Myocyte (in vitro differentiated cells): ENCODE measurements around the gene ZNF275. TPM values are rescaled to one million over a fixed set of nuclear protein-coding genes. Genes with fewer than 3 reads are reported as not detected.
"Not testable (repeated sequence)": the region's sequence is repeated elsewhere in the genome, so short reads cannot be mapped to it uniquely, and the experiment has no call there.

ENCODE experiments used
- DNase-seq: peaks from one replicate; pipeline ENCODE4 v3.0.0-alpha.2; 2012; ENCODE audit warnings: low read depth
- polyA plus RNA-seq: library from polyadenylated mRNA; unstranded; fragments of >200 nt; gene quantifications from one replicate; pipeline ENCODE4 v1.2.1, GENCODE V29; 2012; ENCODE audit warnings: missing spikeins
- total RNA-seq: library from RNA; depleted of rRNA; stranded (reverse); fragments of >200 nt; gene quantifications from 2 replicates; pipeline ENCODE4 v1.2.3, GENCODE V29; 2014

Gene ZNF275
- 8.4 and 9.7 TPM in 2 replicates for total RNA-seq
- 7.2 TPM for polyA plus RNA-seq

- peak; percentile 73 for DNase-seq
Observed at GRCh38 chrX:153333821-153334653, at the start of gene ZNF275. ZNF275 (plus strand) TSS chrX:153334153; CDS start chrX:153336680, 2,527 bp downstream.

- not testable (repeated sequence) for DNase-seq
Observed at GRCh38 chrX:153285678-153286077, 48.3 kb upstream of the ZNF275 start.

GRCh38 chrX:153288807-153289206, 45.1 kb upstream of the ZNF275 start:
- DNase-seq, result not testable (repeated sequence)

- not testable (repeated sequence) for DNase-seq
Observed at GRCh38 chrX:153293485-153294071, 40.4 kb upstream of the ZNF275 start.

- no peak for DNase-seq
Observed at GRCh38 chrX:153297376-153297775, 36.6 kb upstream of the ZNF275 start.

- DNase-seq, result no peak
Observed at GRCh38 chrX:153299855-153300254, 34.1 kb upstream of the ZNF275 start.

GRCh38 chrX:153301746-153302145, 32.2 kb upstream of the ZNF275 start:
- no peak for DNase-seq

GRCh38 chrX:153302796-153303195, 31.2 kb upstream of the ZNF275 start:
- no peak for DNase-seq

- DNase-seq, result no peak
Observed at GRCh38 chrX:153303276-153304262, 30.4 kb upstream of the ZNF275 start.

- no peak for DNase-seq
Observed at GRCh38 chrX:153304988-153305736, 28.8 kb upstream of the ZNF275 start.

- no peak for DNase-seq
Observed at GRCh38 chrX:153305972-153306371, 28.0 kb upstream of the ZNF275 start.

GRCh38 chrX:153306527-153307115, 27.3 kb upstream of the ZNF275 start:
- no peak for DNase-seq

- peak; percentile 43 for DNase-seq
Observed at GRCh38 chrX:153307276-153308178, 26.4 kb upstream of the ZNF275 start.

GRCh38 chrX:153310901-153311300, 23.1 kb upstream of the ZNF275 start:
- no peak for DNase-seq

- DNase-seq, result no peak
Observed at GRCh38 chrX:153312041-153312440, 21.9 kb upstream of the ZNF275 start.

GRCh38 chrX:153312842-153313241, 21.1 kb upstream of the ZNF275 start:
- DNase-seq, result no peak

GRCh38 chrX:153317306-153317705, 16.6 kb upstream of the ZNF275 start:
- DNase-seq, result no peak

- no peak for DNase-seq
Observed at GRCh38 chrX:153317996-153318722, 15.8 kb upstream of the ZNF275 start.

- DNase-seq, result no peak
Observed at GRCh38 chrX:153318811-153319210, 15.1 kb upstream of the ZNF275 start.
